ENCODE measurements around the gene MCTP1. TPM values are rescaled to one million over a fixed set of nuclear protein-coding genes. Genes with fewer than 3 reads are reported as not detected.
"Not testable (repeated sequence)": the region's sequence is repeated elsewhere in the genome, so short reads cannot be mapped to it uniquely, and the experiment has no call there.

MCTP1 gene
- total RNA-seq, 1 donor from 2014 or later: 1.3 TPM

GRCh38 chr5:95256446-95256845 lies 28.4 kb downstream of the MCTP1 start:
- DNase-seq (ENCODE audit: low spot score) (no peak), ATAC-seq (no peak)

GRCh38 chr5:95252801-95253200 lies 32.1 kb downstream of the MCTP1 start:
- DNase-seq (ENCODE audit: low spot score) (no peak), ATAC-seq (no peak)

GRCh38 chr5:95251185-95251584 lies 33.7 kb downstream of the MCTP1 start:
- DNase-seq (ENCODE audit: low spot score) (no peak), ATAC-seq (no peak)

- no peak for DNase-seq (ENCODE audit: low spot score)
- ATAC-seq: no peak
Measured at GRCh38 chr5:95244479-95244878, 40.4 kb downstream of the MCTP1 start.

- DNase-seq (ENCODE audit: low spot score) (no peak), ATAC-seq (no peak)
Measured at GRCh38 chr5:95241635-95242034, 43.3 kb downstream of the MCTP1 start.

GRCh38 chr5:95241161-95241560 lies 43.7 kb downstream of the MCTP1 start:
- DNase-seq (ENCODE audit: low spot score): no peak
- ATAC-seq: no peak

- DNase-seq (ENCODE audit: low spot score) (no peak), ATAC-seq (no peak)
Measured at GRCh38 chr5:95238560-95239325, 46.2 kb downstream of the MCTP1 start.

GRCh38 chr5:95237324-95237723 lies 47.6 kb downstream of the MCTP1 start:
- no peak for DNase-seq (ENCODE audit: low spot score)

GRCh38 chr5:95235439-95235982 lies 49.4 kb downstream of the MCTP1 start:
- no peak for DNase-seq (ENCODE audit: low spot score)
- ATAC-seq: no peak

More at GRCh38 chr5:95237324-95237723, 47.6 kb downstream of the MCTP1 start:
- no peak for ATAC-seq

- DNase-seq (ENCODE audit: low spot score) (no peak), ATAC-seq (no peak)
Measured at GRCh38 chr5:95229646-95230045, 55.2 kb downstream of the MCTP1 start.

GRCh38 chr5:95224701-95225459 lies 60.0 kb downstream of the MCTP1 start:
- ATAC-seq: no peak
- no peak for DNase-seq (ENCODE audit: low spot score)

- DNase-seq (ENCODE audit: low spot score) (no peak), ATAC-seq (no peak)
Measured at GRCh38 chr5:95223566-95224258, 61.2 kb downstream of the MCTP1 start.

GRCh38 chr5:95222836-95223235 lies 62.1 kb downstream of the MCTP1 start:
- no peak for ATAC-seq
- DNase-seq (ENCODE audit: low spot score): no peak

- no peak for DNase-seq (ENCODE audit: low spot score)
- no peak for ATAC-seq
Measured at GRCh38 chr5:95221234-95221633, 63.7 kb downstream of the MCTP1 start.

GRCh38 chr5:95220381-95220780 lies 64.5 kb downstream of the MCTP1 start:
- ATAC-seq (no peak), DNase-seq (ENCODE audit: low spot score) (no peak)

GRCh38 chr5:95219411-95219810 lies 65.5 kb downstream of the MCTP1 start:
- DNase-seq (ENCODE audit: low spot score) (no peak), ATAC-seq (no peak)

GRCh38 chr5:95217881-95218280 lies 67.0 kb downstream of the MCTP1 start:
- DNase-seq (ENCODE audit: low spot score) (no peak), ATAC-seq (no peak)

GRCh38 chr5:95217351-95217750 lies 67.5 kb downstream of the MCTP1 start:
- DNase-seq (ENCODE audit: low spot score) (no peak), ATAC-seq (no peak)

- ATAC-seq: no peak
Measured at GRCh38 chr5:95216136-95216955, 68.5 kb downstream of the MCTP1 start.

GRCh38 chr5:95207811-95208210 lies 77.1 kb downstream of the MCTP1 start:
- DNase-seq (ENCODE audit: low spot score); ATAC-seq: not testable (repeated sequence)

More at GRCh38 chr5:95216136-95216955, 68.5 kb downstream of the MCTP1 start:
- no peak for DNase-seq (ENCODE audit: low spot score)
